HG02981 (cell line): ENCODE measurements around the gene GTF3C4.
"Not testable (repeated sequence)": the region's sequence is repeated elsewhere in the genome, so short reads cannot be mapped to it uniquely, and the experiment has no call there.

Experiments
- ATAC-seq: cut with Tn5 transposase; IDR thresholded peaks from one replicate; pipeline ENCODE4 v1.9.1; 2021; ENCODE audit warnings: mild to moderate bottlenecking, moderate library complexity; ENCODE audit not compliant: unreplicated experiment

The GTF3C4 gene

GRCh38 chr9:132698989-132699388 lies 28.7 kb downstream of the GTF3C4 start:
- no peak for ATAC-seq

GRCh38 chr9:132699956-132700355 lies 29.7 kb downstream of the GTF3C4 start:
- ATAC-seq, result no peak

- no peak for ATAC-seq
Observed at GRCh38 chr9:132702254-132702653, 32.0 kb downstream of the GTF3C4 start.

- ATAC-seq, result no peak
Observed at GRCh38 chr9:132703336-132703735, 33.1 kb downstream of the GTF3C4 start.

GRCh38 chr9:132708239-132708638 lies 38.0 kb downstream of the GTF3C4 start:
- no peak for ATAC-seq

- no peak for ATAC-seq
Observed at GRCh38 chr9:132708769-132709430, 38.6 kb downstream of the GTF3C4 start.

- no peak for ATAC-seq
Observed at GRCh38 chr9:132710333-132710732, 40.1 kb downstream of the GTF3C4 start.

GRCh38 chr9:132711152-132711551 lies 40.9 kb downstream of the GTF3C4 start:
- not testable (repeated sequence) for ATAC-seq

GRCh38 chr9:132711846-132712245 lies 41.6 kb downstream of the GTF3C4 start:
- ATAC-seq, result no peak

GRCh38 chr9:132712753-132713152 lies 42.5 kb downstream of the GTF3C4 start:
- ATAC-seq, result no peak

GRCh38 chr9:132716007-132716406 lies 45.7 kb downstream of the GTF3C4 start:
- ATAC-seq, result no peak

- no peak for ATAC-seq
Observed at GRCh38 chr9:132717326-132717945, 47.2 kb downstream of the GTF3C4 start.

- ATAC-seq, result not testable (repeated sequence)
Observed at GRCh38 chr9:132718381-132718928, 48.2 kb downstream of the GTF3C4 start.

GRCh38 chr9:132721661-132722060 lies 51.4 kb downstream of the GTF3C4 start:
- no peak for ATAC-seq

GRCh38 chr9:132722564-132723065 lies 52.4 kb downstream of the GTF3C4 start:
- no peak for ATAC-seq

- ATAC-seq, result no peak
Observed at GRCh38 chr9:132723809-132724208, 53.5 kb downstream of the GTF3C4 start.

- no peak for ATAC-seq
Observed at GRCh38 chr9:132725306-132725705, 55.0 kb downstream of the GTF3C4 start.

- no peak for ATAC-seq
Observed at GRCh38 chr9:132726576-132727130, 56.4 kb downstream of the GTF3C4 start.

GRCh38 chr9:132728071-132728470 lies 57.8 kb downstream of the GTF3C4 start:
- ATAC-seq, result no peak

GRCh38 chr9:132728497-132728896 lies 58.2 kb downstream of the GTF3C4 start:
- no peak for ATAC-seq

GRCh38 chr9:132729235-132729890 lies 59.1 kb downstream of the GTF3C4 start:
- ATAC-seq, result no peak
